ENCODE results near the gene NR4A1. TPM values are rescaled to one million over a fixed set of nuclear protein-coding genes. Genes with fewer than 3 reads are reported as not detected.

NR4A1 gene
- total and polyA plus RNA-seq, 2 of the 13 experiments (the other 11 are each of a cell fraction or from before 2014, with no cell fraction given) = 5.7 to 15.2 TPM

- H3K9me3 ChIP-seq (ENCODE audit: low read length) = no peaks in the 10 kb centered on the region
- peak overlapping the region; percentile 65 for H3K4me2 ChIP-seq (ENCODE audit: low read depth, low read length)
- H3K79me2 ChIP-seq (ENCODE audit: insufficient read depth, low read length) = peaks cover 22% of the 10 kb centered on the region
- BruUV-seq (replicated peaks) = no TSS peak
- peaks cover 5% of the 10 kb centered on the region; the same call in 1 of the 2 replicates for H4K20me1 ChIP-seq (ENCODE audit: insufficient read depth, low read length)
- POLR2A ChIA-PET = interaction anchor here (0.9 to 1.5 kb wide), 4 partner anchors 12 to 41 kb away, joined by 3 to 6 read pairs (median 3); partner anchors contain the start of gene NR4A1
- no peak overlapping the region for H2AFZ ChIP-seq (ENCODE audit: low read length)
- no peaks in the 10 kb centered on the region; a peak in 1 of 5 replicates for H3K27me3 ChIP-seq (ENCODE audit: control insufficient read depth in 1 of 2, insufficient read depth in 2 of 2, low read length in 2 of 2)
- peaks cover 55% of the 10 kb centered on the region for H3K4me1 ChIP-seq (ENCODE audit: insufficient read depth, low read length)
- H3K36me3 ChIP-seq (replicated peaks in 1 of 2; ENCODE audit: control insufficient read depth in 1 of 2, insufficient read depth in 2 of 2, low read length in 2 of 2) = 0 out of 5 replicates have a peak, but pooled peaks cover 0 to under 1% of the 10 kb centered on the region in 2 experiments
- FAIRE-seq (no peak), ATAC-seq (no peak), DNase-seq (ENCODE audit: low spot score) (no peak)
- peak overlapping the region in 2 of 3 experiments; percentile 31 to 42; a peak in 2 of 6 replicates for H3K4me3 ChIP-seq (replicated peaks in 1 of 3; ENCODE audit: insufficient read depth in 1 of 3, low read depth in 2 of 3, low read length in 3 of 3)
- no peak overlapping the region for H3K27ac ChIP-seq (ENCODE audit: extremely low read length, insufficient read depth, low read length)
- CTCF ChIA-PET (ENCODE audit: low intra/inter-chr PET ratio, low total read pairs) = interaction anchor here (5.4 kb wide), 1 partner anchor 42 kb away, joined by 52 read pairs; no protein-coding TSS in a partner anchor
- TF ChIP-seq, protein P1, sequence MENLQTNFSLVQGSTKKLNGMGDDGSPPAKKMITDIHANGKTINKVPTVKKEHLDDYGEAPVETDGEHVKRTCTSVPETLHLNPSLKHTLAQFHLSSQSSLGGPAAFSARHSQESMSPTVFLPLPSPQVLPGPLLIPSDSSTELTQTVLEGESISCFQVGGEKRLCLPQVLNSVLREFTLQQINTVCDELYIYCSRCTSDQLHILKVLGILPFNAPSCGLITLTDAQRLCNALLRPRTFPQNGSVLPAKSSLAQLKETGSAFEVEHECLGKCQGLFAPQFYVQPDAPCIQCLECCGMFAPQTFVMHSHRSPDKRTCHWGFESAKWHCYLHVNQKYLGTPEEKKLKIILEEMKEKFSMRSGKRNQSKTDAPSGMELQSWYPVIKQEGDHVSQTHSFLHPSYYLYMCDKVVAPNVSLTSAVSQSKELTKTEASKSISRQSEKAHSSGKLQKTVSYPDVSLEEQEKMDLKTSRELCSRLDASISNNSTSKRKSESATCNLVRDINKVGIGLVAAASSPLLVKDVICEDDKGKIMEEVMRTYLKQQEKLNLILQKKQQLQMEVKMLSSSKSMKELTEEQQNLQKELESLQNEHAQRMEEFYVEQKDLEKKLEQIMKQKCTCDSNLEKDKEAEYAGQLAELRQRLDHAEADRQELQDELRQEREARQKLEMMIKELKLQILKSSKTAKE (CRISPR knock-in tag; IDR thresholded peaks at IDR 0.05; ENCODE audit: borderline replicate concordance) = no peak
- TF ChIP-seq SMAD3 (CRISPR knock-in tag; IDR thresholded peaks at IDR 0.05) = no peak
- no peak for TF ChIP-seq ZNF501 (CRISPR knock-in tag; IDR thresholded peaks at IDR 0.05)
- TF ChIP-seq ZNF878 (CRISPR knock-in tag; IDR thresholded peaks at IDR 0.05) = no peak
- TF ChIP-seq, protein P2, sequence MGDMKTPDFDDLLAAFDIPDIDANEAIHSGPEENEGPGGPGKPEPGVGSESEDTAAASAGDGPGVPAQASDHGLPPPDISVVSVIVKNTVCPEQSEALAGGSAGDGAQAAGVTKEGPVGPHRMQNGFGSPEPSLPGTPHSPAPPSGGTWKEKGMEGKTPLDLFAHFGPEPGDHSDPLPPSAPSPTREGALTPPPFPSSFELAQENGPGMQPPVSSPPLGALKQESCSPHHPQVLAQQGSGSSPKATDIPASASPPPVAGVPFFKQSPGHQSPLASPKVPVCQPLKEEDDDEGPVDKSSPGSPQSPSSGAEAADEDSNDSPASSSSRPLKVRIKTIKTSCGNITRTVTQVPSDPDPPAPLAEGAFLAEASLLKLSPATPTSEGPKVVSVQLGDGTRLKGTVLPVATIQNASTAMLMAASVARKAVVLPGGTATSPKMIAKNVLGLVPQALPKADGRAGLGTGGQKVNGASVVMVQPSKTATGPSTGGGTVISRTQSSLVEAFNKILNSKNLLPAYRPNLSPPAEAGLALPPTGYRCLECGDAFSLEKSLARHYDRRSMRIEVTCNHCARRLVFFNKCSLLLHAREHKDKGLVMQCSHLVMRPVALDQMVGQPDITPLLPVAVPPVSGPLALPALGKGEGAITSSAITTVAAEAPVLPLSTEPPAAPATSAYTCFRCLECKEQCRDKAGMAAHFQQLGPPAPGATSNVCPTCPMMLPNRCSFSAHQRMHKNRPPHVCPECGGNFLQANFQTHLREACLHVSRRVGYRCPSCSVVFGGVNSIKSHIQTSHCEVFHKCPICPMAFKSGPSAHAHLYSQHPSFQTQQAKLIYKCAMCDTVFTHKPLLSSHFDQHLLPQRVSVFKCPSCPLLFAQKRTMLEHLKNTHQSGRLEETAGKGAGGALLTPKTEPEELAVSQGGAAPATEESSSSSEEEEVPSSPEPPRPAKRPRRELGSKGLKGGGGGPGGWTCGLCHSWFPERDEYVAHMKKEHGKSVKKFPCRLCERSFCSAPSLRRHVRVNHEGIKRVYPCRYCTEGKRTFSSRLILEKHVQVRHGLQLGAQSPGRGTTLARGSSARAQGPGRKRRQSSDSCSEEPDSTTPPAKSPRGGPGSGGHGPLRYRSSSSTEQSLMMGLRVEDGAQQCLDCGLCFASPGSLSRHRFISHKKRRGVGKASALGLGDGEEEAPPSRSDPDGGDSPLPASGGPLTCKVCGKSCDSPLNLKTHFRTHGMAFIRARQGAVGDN (CRISPR knock-in tag; IDR thresholded peaks at IDR 0.05) = peak; percentile 23; the same call in 1 of the 2 replicates
- TF ChIP-seq, protein P3, sequence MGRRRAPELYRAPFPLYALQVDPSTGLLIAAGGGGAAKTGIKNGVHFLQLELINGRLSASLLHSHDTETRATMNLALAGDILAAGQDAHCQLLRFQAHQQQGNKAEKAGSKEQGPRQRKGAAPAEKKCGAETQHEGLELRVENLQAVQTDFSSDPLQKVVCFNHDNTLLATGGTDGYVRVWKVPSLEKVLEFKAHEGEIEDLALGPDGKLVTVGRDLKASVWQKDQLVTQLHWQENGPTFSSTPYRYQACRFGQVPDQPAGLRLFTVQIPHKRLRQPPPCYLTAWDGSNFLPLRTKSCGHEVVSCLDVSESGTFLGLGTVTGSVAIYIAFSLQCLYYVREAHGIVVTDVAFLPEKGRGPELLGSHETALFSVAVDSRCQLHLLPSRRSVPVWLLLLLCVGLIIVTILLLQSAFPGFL (CRISPR knock-in tag; IDR thresholded peaks at IDR 0.05) = no peak
- TF ChIP-seq RFXAP (CRISPR knock-in tag; IDR thresholded peaks at IDR 0.05; ENCODE audit: borderline replicate concordance) = no peak
- TF ChIP-seq HCFC1 (IDR thresholded peaks at IDR 0.05; ENCODE audit: low read depth, low read length) = no peak
- TF ChIP-seq ZNF792 (CRISPR knock-in tag; IDR thresholded peaks at IDR 0.05) = no peak
- no peak for TF ChIP-seq KAT7 (CRISPR knock-in tag; IDR thresholded peaks at IDR 0.05; ENCODE audit: borderline replicate concordance)
- TF ChIP-seq HDAC1 (CRISPR knock-in tag; IDR thresholded peaks at IDR 0.05) = no peak
- TF ChIP-seq PRPF4 (IDR thresholded peaks at IDR 0.05; ENCODE audit: low read depth, low read length, poor library complexity, severe bottlenecking) = no peak
- no peak for TF ChIP-seq EHMT2 (IDR thresholded peaks at IDR 0.05; ENCODE audit: borderline replicate concordance, low read depth, low read length)
- TF ChIP-seq ZNF382 (CRISPR knock-in tag; IDR thresholded peaks at IDR 0.05; ENCODE audit: borderline replicate concordance) = no peak
- TF ChIP-seq TBX2 (CRISPR knock-in tag; IDR thresholded peaks at IDR 0.05; ENCODE audit: borderline replicate concordance) = 0 out of 2 replicates have a peak, but pooled peaks have one; percentile 28
- WGBS (ENCODE audit: low lambda C conversion rate) = 19% methylated on average over 3 of the region's 3 CpGs
- intact Hi-C loops (cut with micrococcal nuclease; ENCODE audit: unreplicated experiment) (no loop called here), in situ Hi-C loops (cut with HindIII; ENCODE audit: extremely low pct_ligation_motif_present, low pct_unique_long_range_greater_than_20kb) (no loop called here)
- H3K9ac ChIP-seq (ENCODE audit: insufficient read depth, low read depth, low read length) = peak overlapping the region; percentile 19; the same call in 1 of the 2 replicates
Observed at GRCh38 chr12:52067081-52067374, 15.8 kb downstream of the NR4A1 start.

All from HepG2 (cell line).